ENCODE measurements around the gene DDX23.

DNA sequence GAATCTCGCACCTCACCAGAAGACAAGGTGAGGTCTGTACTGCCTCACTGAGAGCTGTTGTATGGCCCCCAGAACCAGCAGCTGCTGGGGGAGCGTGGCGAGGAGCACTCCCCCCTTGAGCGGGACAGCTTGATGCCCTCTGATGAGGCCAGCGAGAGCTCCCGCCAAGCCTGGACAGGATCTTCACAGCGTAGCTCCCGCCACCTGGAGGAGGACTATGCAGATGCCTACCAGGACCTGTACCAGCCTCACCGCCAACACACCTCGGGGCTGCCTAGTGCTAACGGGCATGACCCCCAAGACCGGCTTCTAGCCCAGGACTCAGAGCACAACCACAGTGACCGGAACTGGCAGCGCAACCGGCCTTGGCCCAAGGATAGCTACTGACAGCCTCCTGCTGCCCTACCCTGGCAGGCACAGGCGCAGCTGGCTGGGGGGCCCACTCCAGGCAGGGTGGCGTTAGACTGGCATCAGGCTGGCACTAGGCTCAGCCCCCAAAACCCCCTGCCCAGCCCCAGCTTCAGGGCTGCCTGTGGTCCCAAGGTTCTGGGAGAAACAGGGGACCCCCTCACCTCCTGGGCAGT, 24.4 kb downstream of the DDX23 start:
- TF ChIP-seq RFX5 (IDR thresholded peaks at IDR 0.05; ENCODE audit: low read length), result no peak
- no peak for TF ChIP-seq ELF1 (IDR thresholded peaks at IDR 0.05)
- no peak for TF ChIP-seq RXRA (IDR thresholded peaks at IDR 0.05; ENCODE audit: borderline replicate concordance, low read depth)
- TF ChIP-seq RAD21 (IDR thresholded peaks at IDR 0.05; ENCODE audit: low read length), result no peak
- TF ChIP-seq CTCF (IDR thresholded peaks at IDR 0.05), result no peak
- no peak for TF ChIP-seq SIN3A (IDR thresholded peaks at IDR 0.05; ENCODE audit: borderline replicate concordance, low read depth, low read length)
- TF ChIP-seq POLR2AphosphoS5 (IDR thresholded peaks at IDR 0.05; ENCODE audit: low read depth, low read length), result no peak
- TF ChIP-seq REST (IDR thresholded peaks at IDR 0.05; ENCODE audit: low read depth, low read length), result no peak
- no peak for TF ChIP-seq SMC3 (IDR thresholded peaks at IDR 0.05; ENCODE audit: low read depth, low read length)
- no peak for TF ChIP-seq FOXJ3 (CRISPR knock-in tag; IDR thresholded peaks at IDR 0.05)
- TF ChIP-seq MXI1 (IDR thresholded peaks at IDR 0.05; ENCODE audit: low read depth, low read length), result no peak
- TF ChIP-seq, protein P1, sequence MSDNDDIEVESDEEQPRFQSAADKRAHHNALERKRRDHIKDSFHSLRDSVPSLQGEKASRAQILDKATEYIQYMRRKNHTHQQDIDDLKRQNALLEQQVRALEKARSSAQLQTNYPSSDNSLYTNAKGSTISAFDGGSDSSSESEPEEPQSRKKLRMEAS (IDR thresholded peaks at IDR 0.05; ENCODE audit: low read depth), result no peak
- TF ChIP-seq JUND (IDR thresholded peaks at IDR 0.05), result no peak
- TF ChIP-seq YY1 (IDR thresholded peaks at IDR 0.05; ENCODE audit: low read depth), result no peak

Measured in SK-N-SH (cell line).